Small intestine (tissue), 7 donors: ENCODE measurements around the gene TBXA2R. TPM values are rescaled to one million over a fixed set of nuclear protein-coding genes. Genes with fewer than 3 reads are reported as not detected.
A peak's percentile ranks its signal among the peaks of the same experiment; 100 is the strongest.

Source experiments
- DNase-seq, 2 donors: peaks; one replicate each; pipeline versions ENCODE4 v3.0.0 to v3.0.0-alpha.2; 2013
- FAIRE-seq: peaks from 2 replicates; lab custom pipeline; 2012; peaks lifted over from hg19 to GRCh38; lab: Jason Lieb, UNC
- H3K27ac ChIP-seq, 3 donors: one replicate each; pipeline ENCODE4 v1.5.1; 2013; ENCODE audit warnings: low read length in 2 of 3, mild to moderate bottlenecking in 2 of 3, control low read depth in 1 of 3, inconsistent platforms in 1 of 3, low read depth in 1 of 3, moderate library complexity in 1 of 3
- H3K27me3 ChIP-seq, 3 donors: one replicate each; pipeline ENCODE4 v1.6.1; 2013; ENCODE audit warnings: low read length in 3 of 3, inconsistent platforms in 1 of 3; ENCODE audit not compliant: control insufficient read depth in 3 of 3, insufficient read depth in 3 of 3
- H3K36me3 ChIP-seq, 3 donors: one replicate each; pipeline ENCODE4 v1.6.1; 2013; ENCODE audit warnings: low read length in 3 of 3, inconsistent platforms in 1 of 3, low read depth in 1 of 3, mild to moderate bottlenecking in 1 of 3, moderate library complexity in 1 of 3; ENCODE audit not compliant: control insufficient read depth in 3 of 3, insufficient read depth in 2 of 3
- H3K4me1 ChIP-seq, 3 donors: one replicate each; pipeline ENCODE4 v1.6.1; 2013; ENCODE audit warnings: low read length in 2 of 3, inconsistent platforms in 1 of 3, low read depth in 1 of 3, mild to moderate bottlenecking in 1 of 3, moderate library complexity in 1 of 3; ENCODE audit not compliant: control insufficient read depth in 3 of 3, insufficient read depth in 2 of 3
- H3K4me3 ChIP-seq, 3 donors: one replicate each; pipeline ENCODE4 v1.5.1; 2013; ENCODE audit warnings: low read length in 3 of 3, control low read depth in 1 of 3, inconsistent platforms in 1 of 3, low read depth in 1 of 3, mild to moderate bottlenecking in 1 of 3, moderate library complexity in 1 of 3
- H3K9me3 ChIP-seq, 2 donors: one replicate each; pipeline ENCODE4 v1.6.1; 2013; ENCODE audit warnings: low read depth in 1 of 2, low read length in 1 of 2; ENCODE audit not compliant: control insufficient read depth in 2 of 2, insufficient read depth in 1 of 2
- WGBS, 3 donors: extraction: QIAGEN DNeasy Blood & Tissue Kit; methylation state at CpG; one replicate each; pipeline ENCODE4 v1.1.7; 2013; 5-methylcytosine and 5-hydroxymethylcytosine counted together
- polyA plus RNA-seq, 4 donors: library from polyadenylated mRNA; stranded (reverse) in 3 of 4; unstranded in 1 of 4; fragments of 200-250 nt in 3 of 4; fragments of 120-200 nt in 1 of 4; gene quantifications; one replicate each; pipeline versions ENCODE4 v1.2.1 to v1.2.3, GENCODE V29; 2013
- donor health status: healthy with polysubstance abuse.
- donor health status: control.
- donor health status: control.
- donor health status: Bipolar disorder and iron deficiency.
- donor health status: healthy.

TBXA2R gene
- polyA plus RNA-seq, 4 donors = 1.2 to 2.1 TPM; not detected in 2

- no peak for FAIRE-seq
- Histone ChIP-seq H3K9me3 (no peaks in the 10 kb centered on the region), H3K4me1 (peaks cover 2 to 16% (median 3%) of the 10 kb centered on the region in 3 donors), H3K4me3 (peak overlapping the region; percentile 55 to 97 (median 81)), H3K36me3 (peaks cover 0 to 3% (median 0%) of the 10 kb centered on the region in 3 donors), H3K27ac (peak overlapping the region in 1 of 3 donors; percentile 85), H3K27me3 (no peaks in the 10 kb centered on the region)
- WGBS, 3 donors = 28 to 29% (median 29%) methylated on average over 9 of the region's 9 CpGs
- no peak for DNase-seq
Observed at GRCh38 chr19:3556423-3556977, 50.2 kb downstream of the TBXA2R start.

GRCh38 chr19:3555653-3556422 is 50.8 kb downstream of the TBXA2R start:
- H3K4me3 ChIP-seq = no peak overlapping the region
- H3K27me3 ChIP-seq = no peaks in the 10 kb centered on the region
- DNase-seq = no peak
- 65 to 72% (median 69%) methylated on average over 14 to 15 of the region's 15 CpGs for WGBS, 3 donors
- no peak for FAIRE-seq
- no peaks in the 10 kb centered on the region for H3K9me3 ChIP-seq
- peaks cover 0 to 7% (median 0%) of the 10 kb centered on the region in 3 donors for H3K36me3 ChIP-seq
- peaks cover 2 to 16% (median 3%) of the 10 kb centered on the region in 3 donors for H3K4me1 ChIP-seq
- H3K27ac ChIP-seq = no peak overlapping the region

GRCh38 chr19:3554254-3555083 is 52.2 kb downstream of the TBXA2R start:
- Histone ChIP-seq H3K4me3 (no peak overlapping the region), H3K36me3 (peaks cover 0 to 9% (median 0%) of the 10 kb centered on the region in 3 donors), H3K27ac (peak overlapping the region in 2 of 3 donors; percentile 50 to 83), H3K4me1 (peaks cover 2 to 16% (median 3%) of the 10 kb centered on the region in 3 donors), H3K9me3 (no peaks in the 10 kb centered on the region), H3K27me3 (no peaks in the 10 kb centered on the region)
- DNase-seq = peak in 1 of 2 donors; percentile 67
- 40 to 50% (median 47%) methylated on average over 21 of the region's 21 CpGs for WGBS, 3 donors
- no peak for FAIRE-seq

- FAIRE-seq (no peak), DNase-seq (no peak)
- 83 to 89% (median 87%) methylated on average over 9 of the region's 9 CpGs for WGBS, 3 donors
- H3K4me3 ChIP-seq = no peak overlapping the region
- no peaks in the 10 kb centered on the region for H3K27me3 ChIP-seq
- no peaks in the 10 kb centered on the region for H3K9me3 ChIP-seq
- peaks cover 2 to 10% (median 3%) of the 10 kb centered on the region in 3 donors for H3K4me1 ChIP-seq
- peaks cover 0 to 30% (median 5%) of the 10 kb centered on the region in 3 donors for H3K36me3 ChIP-seq
- H3K27ac ChIP-seq = no peak overlapping the region
Observed at GRCh38 chr19:3551792-3552095, 54.9 kb downstream of the TBXA2R start.

GRCh38 chr19:3550947-3551791 is 55.5 kb downstream of the TBXA2R start:
- DNase-seq (peak in 1 of 2 donors; percentile 0), FAIRE-seq (no peak)
- Histone ChIP-seq H3K36me3 (peaks cover 0 to 35% (median 5%) of the 10 kb centered on the region in 3 donors), H3K4me1 (peaks cover 2 to 4% (median 3%) of the 10 kb centered on the region in 3 donors), H3K27me3 (no peaks in the 10 kb centered on the region), H3K27ac (no peak overlapping the region), H3K4me3 (no peak overlapping the region), H3K9me3 (no peaks in the 10 kb centered on the region)
- WGBS, 3 donors = 91 to 93% (median 92%) methylated on average over 28 to 34 of the region's 34 CpGs

GRCh38 chr19:3549816-3550215 is 56.9 kb downstream of the TBXA2R start:
- no peaks in the 10 kb centered on the region for H3K9me3 ChIP-seq
- peaks cover 0 to 47% (median 5%) of the 10 kb centered on the region in 3 donors for H3K36me3 ChIP-seq
- no peak for DNase-seq
- WGBS, 3 donors = 86 to 89% (median 88%) methylated on average over 10 of the region's 10 CpGs
- H3K4me1 ChIP-seq = peaks cover 0 to 3% (median 2%) of the 10 kb centered on the region in 3 donors
- H3K4me3 ChIP-seq = no peak overlapping the region
- no peak overlapping the region for H3K27ac ChIP-seq
- FAIRE-seq = no peak
- H3K27me3 ChIP-seq = no peaks in the 10 kb centered on the region

GRCh38 chr19:3548606-3549005 is 58.1 kb downstream of the TBXA2R start:
- H3K27ac ChIP-seq = no peak overlapping the region
- WGBS, 3 donors = 82 to 85% (median 83%) methylated on average over 14 of the region's 14 CpGs
- H3K4me1 ChIP-seq = no peaks in the 10 kb centered on the region
- H3K4me3 ChIP-seq = no peak overlapping the region
- FAIRE-seq (no peak), DNase-seq (no peak)
- peaks cover 0 to 59% (median 5%) of the 10 kb centered on the region in 3 donors for H3K36me3 ChIP-seq
- H3K27me3 ChIP-seq = no peaks in the 10 kb centered on the region
- no peaks in the 10 kb centered on the region for H3K9me3 ChIP-seq
